ENCODE measurements around the gene MOB3B.

The MOB3B gene

DNA sequence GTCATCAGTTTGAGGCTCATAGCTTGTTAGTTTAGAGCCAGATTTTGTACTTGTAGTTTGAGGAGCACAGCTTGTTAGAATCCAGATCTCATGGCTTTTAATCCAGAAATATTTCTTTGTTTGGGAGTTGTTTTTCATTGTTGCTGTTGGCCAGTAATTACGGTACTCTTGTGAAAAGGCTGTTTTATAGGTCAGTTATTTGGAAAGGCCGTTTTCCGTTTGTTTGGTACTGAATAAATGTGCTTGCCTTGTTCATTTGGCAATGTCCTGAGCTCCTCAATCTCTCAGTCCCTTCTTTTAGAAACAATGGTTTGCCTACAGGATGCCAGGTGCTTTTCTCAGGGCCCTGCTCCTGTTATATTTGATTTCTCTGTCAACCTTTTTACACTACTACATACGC, 4.5 kb upstream of the MOB3B start:
- no peaks in the 10 kb centered on the region for H3K27me3 ChIP-seq (ENCODE audit: control insufficient read depth in 1 of 2, insufficient read depth in 2 of 2, low read length in 2 of 2)
- no peaks in the 10 kb centered on the region for H3K36me3 ChIP-seq (ENCODE audit: control insufficient read depth in 1 of 2, insufficient read depth in 2 of 2, low read length in 2 of 2)
- peaks cover 13 to 31% of the 10 kb centered on the region in 2 donors for H3K4me1 ChIP-seq (ENCODE audit: control insufficient read depth in 1 of 2, insufficient read depth in 2 of 2, low read length in 2 of 2)
- no peaks in the 10 kb centered on the region for H3K9me3 ChIP-seq (ENCODE audit: control insufficient read depth in 1 of 2, low read length in 2 of 2)
- H3K4me3 ChIP-seq (ENCODE audit: low read depth in 1 of 2, low read length in 2 of 2): no peak overlapping the region
- no peak overlapping the region for H3K9ac ChIP-seq (ENCODE audit: low read depth in 1 of 2, low read length in 2 of 2)
- H3K27ac ChIP-seq (ENCODE audit: low read depth, low read length): no peak overlapping the region

DNA sequence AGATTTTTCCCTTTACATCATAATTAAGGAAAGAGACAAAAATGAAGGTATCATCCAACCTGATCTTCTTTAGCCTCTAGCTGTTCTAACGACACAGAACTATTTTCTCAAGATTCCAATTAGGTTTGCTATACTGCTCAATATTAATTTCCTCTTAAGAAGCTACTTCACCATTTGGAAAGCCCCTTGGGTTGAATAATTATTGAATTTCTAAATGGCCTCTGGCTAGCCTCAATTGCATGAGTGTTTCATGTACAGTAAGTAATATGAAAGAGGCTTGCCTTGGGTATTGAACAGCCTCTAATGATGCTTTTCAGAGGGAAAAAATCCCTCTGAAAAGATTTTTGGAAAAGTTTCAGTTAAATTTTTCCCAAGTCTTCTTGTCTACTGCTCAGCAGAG, 3.7 kb upstream of the MOB3B start:
- Histone ChIP-seq H3K36me3 (ENCODE audit: control insufficient read depth in 1 of 2, insufficient read depth in 2 of 2, low read length in 2 of 2) (no peaks in the 10 kb centered on the region), H3K4me3 (ENCODE audit: low read depth in 1 of 2, low read length in 2 of 2) (no peak overlapping the region), H3K4me1 (ENCODE audit: control insufficient read depth in 1 of 2, insufficient read depth in 2 of 2, low read length in 2 of 2) (peaks cover 8 to 31% of the 10 kb centered on the region in 2 donors), H3K27me3 (ENCODE audit: control insufficient read depth in 1 of 2, insufficient read depth in 2 of 2, low read length in 2 of 2) (no peaks in the 10 kb centered on the region), H3K9ac (ENCODE audit: low read depth in 1 of 2, low read length in 2 of 2) (no peak overlapping the region), H3K9me3 (ENCODE audit: control insufficient read depth in 1 of 2, low read length in 2 of 2) (no peaks in the 10 kb centered on the region), H3K27ac (ENCODE audit: low read depth, low read length) (no peak overlapping the region)

DNA sequence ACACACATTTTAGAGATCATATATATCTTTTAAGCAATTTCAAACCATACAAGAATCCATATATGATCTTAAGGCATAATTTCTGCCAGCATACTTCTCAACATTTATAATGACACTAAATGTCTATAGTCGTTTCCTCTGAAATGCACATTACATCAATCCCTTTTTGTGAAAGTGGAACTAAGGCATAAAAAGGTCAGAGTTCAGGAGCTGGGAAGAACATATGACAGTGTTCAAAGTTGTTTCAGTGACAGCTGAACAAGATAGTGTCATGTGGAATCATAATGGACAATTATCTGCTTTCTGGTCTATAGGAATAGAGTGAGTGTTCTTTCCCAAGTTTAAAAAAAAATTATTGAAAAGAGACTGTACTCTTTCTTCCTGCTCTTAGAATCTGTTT, 2.4 kb upstream of the MOB3B start:
- Histone ChIP-seq H3K4me1 (ENCODE audit: control insufficient read depth in 1 of 2, insufficient read depth in 2 of 2, low read length in 2 of 2) (peaks cover 13 to 41% of the 10 kb centered on the region in 2 donors), H3K27me3 (ENCODE audit: control insufficient read depth in 1 of 2, insufficient read depth in 2 of 2, low read length in 2 of 2) (no peaks in the 10 kb centered on the region), H3K9me3 (ENCODE audit: control insufficient read depth in 1 of 2, low read length in 2 of 2) (no peaks in the 10 kb centered on the region), H3K36me3 (ENCODE audit: control insufficient read depth in 1 of 2, insufficient read depth in 2 of 2, low read length in 2 of 2) (no peaks in the 10 kb centered on the region), H3K27ac (ENCODE audit: low read depth, low read length) (no peak overlapping the region), H3K4me3 (ENCODE audit: low read depth in 1 of 2, low read length in 2 of 2) (no peak overlapping the region), H3K9ac (ENCODE audit: low read depth in 1 of 2, low read length in 2 of 2) (no peak overlapping the region)

DNA sequence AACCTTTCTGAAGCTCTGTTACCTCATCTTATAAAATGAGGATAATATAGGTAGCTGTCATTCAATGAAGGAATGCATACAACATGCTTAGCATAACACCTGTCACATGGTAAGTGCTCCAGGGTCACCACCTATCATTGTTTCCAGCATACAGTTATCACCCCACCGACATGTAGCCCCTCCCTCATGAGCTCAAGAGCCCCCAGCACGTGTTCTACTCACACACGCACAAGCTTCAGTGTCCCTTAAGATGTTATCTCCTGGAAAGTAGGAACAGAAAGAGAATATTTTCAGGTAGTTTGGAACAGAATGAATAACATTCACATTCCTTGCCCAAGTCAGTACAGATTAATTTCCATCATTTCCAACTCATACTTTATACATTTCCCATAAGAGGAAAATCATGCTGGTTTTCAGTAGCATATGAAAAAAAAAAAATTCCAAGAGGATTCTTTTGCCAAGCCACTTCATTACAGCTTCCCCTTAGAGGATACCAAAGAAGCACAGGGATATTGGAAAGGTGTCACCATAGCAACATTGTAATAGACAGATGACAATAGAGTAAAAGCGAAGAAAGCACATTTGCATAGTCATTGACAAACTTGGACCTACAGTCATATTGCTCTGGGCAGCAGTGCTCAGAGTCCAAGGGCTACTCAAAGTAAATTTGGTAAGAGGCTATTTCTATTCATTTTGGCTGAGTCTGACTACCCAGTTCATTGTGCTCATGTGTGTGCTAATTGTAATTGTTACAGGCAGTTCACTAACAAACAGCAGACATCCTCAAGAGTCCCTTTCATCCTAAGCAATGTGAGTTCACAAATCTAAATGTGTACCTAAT, 1.5 kb upstream of the MOB3B start:
- H3K4me3 ChIP-seq (ENCODE audit: low read depth in 1 of 2, low read length in 2 of 2): no peak overlapping the region
- peaks cover 13 to 43% of the 10 kb centered on the region in 2 donors for H3K4me1 ChIP-seq (ENCODE audit: control insufficient read depth in 1 of 2, insufficient read depth in 2 of 2, low read length in 2 of 2)
- no peak overlapping the region for H3K27ac ChIP-seq (ENCODE audit: low read depth, low read length)
- no peaks in the 10 kb centered on the region for H3K27me3 ChIP-seq (ENCODE audit: control insufficient read depth in 1 of 2, insufficient read depth in 2 of 2, low read length in 2 of 2)
- no peak overlapping the region for H3K9ac ChIP-seq (ENCODE audit: low read depth in 1 of 2, low read length in 2 of 2)
- H3K36me3 ChIP-seq (ENCODE audit: control insufficient read depth in 1 of 2, insufficient read depth in 2 of 2, low read length in 2 of 2): no peaks in the 10 kb centered on the region
- no peaks in the 10 kb centered on the region for H3K9me3 ChIP-seq (ENCODE audit: control insufficient read depth in 1 of 2, low read length in 2 of 2)

DNA sequence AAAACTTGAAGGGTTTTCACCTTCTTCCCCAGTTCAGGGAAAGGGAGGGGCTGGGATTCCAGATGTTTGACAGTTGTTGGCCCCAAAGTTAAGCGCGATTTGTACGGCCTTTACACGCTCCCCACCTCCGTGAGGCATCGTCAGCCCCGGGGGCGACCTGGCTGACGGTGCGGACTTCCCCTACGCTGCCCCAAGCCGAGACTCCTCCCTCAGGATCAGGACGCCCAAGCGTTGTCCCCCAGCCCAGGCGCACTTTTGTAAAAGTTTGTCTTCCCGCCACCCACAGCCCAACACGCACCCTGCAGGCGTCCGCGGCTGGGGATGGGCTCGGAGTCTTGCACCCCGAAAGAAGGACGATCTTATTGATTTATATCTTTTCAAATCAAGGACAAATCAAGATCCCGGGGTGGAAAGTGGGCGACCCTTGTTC, 713 bp downstream of the MOB3B start:
- Histone ChIP-seq H3K4me3 (ENCODE audit: low read depth in 1 of 2, low read length in 2 of 2) (peak overlapping the region; percentile 87 to 92), H3K4me1 (ENCODE audit: control insufficient read depth in 1 of 2, insufficient read depth in 2 of 2, low read length in 2 of 2) (peaks cover 13 to 37% of the 10 kb centered on the region in 2 donors), H3K36me3 (ENCODE audit: control insufficient read depth in 1 of 2, insufficient read depth in 2 of 2, low read length in 2 of 2) (no peaks in the 10 kb centered on the region), H3K9me3 (ENCODE audit: control insufficient read depth in 1 of 2, low read length in 2 of 2) (no peaks in the 10 kb centered on the region), H3K9ac (ENCODE audit: low read depth in 1 of 2, low read length in 2 of 2) (peak overlapping the region; percentile 73 to 87), H3K27me3 (ENCODE audit: control insufficient read depth in 1 of 2, insufficient read depth in 2 of 2, low read length in 2 of 2) (no peaks in the 10 kb centered on the region), H3K27ac (ENCODE audit: low read depth, low read length) (peak overlapping the region; percentile 70)

DNA sequence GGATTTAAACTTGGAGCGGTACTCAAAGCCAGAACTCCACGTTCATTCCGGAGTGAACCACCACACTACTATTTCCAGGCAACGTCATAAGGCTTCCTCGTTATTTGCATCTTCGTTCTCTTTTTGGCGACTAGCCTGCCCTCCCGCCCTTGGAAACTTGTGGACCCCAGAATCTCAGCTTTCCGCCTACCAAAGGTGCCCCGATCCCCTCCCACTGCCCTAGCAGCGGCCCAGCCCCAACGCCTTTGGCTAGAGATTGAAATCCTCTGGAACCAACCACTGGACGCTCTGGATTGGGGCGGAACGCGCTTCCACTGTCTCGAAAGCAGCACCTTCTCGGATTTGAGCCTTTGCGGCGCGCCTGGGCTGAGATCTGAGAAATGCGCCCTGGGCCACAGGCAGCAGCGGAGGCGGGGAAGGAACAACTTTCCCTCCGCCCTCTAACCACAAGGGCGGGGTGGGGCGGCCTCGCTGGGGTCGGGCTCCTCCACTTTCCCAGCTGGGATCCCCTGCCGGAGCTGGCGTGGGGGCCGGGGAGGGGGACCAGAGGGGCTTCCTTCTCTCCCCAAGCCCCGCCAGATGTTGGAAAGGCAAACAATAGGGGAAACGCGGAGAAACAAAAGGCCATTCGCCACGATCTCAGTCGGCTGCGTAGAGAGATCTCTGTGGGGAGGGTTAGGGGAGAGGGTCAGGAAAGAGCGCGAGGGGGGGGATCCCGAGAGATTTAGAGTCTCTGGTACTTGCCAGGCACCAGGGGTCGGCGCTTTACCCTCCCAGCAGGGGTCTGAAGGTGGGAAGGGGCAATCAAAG, 1.3 kb downstream of the MOB3B start:
- no peaks in the 10 kb centered on the region for H3K27me3 ChIP-seq (ENCODE audit: control insufficient read depth in 1 of 2, insufficient read depth in 2 of 2, low read length in 2 of 2)
- no peaks in the 10 kb centered on the region for H3K36me3 ChIP-seq (ENCODE audit: control insufficient read depth in 1 of 2, insufficient read depth in 2 of 2, low read length in 2 of 2)
- H3K27ac ChIP-seq (ENCODE audit: low read depth, low read length): peak overlapping the region; percentile 70
- H3K9me3 ChIP-seq (ENCODE audit: control insufficient read depth in 1 of 2, low read length in 2 of 2): no peaks in the 10 kb centered on the region
- H3K4me3 ChIP-seq (ENCODE audit: low read depth in 1 of 2, low read length in 2 of 2): peak overlapping the region; percentile 87 to 92
- peaks cover 13 to 37% of the 10 kb centered on the region in 2 donors for H3K4me1 ChIP-seq (ENCODE audit: control insufficient read depth in 1 of 2, insufficient read depth in 2 of 2, low read length in 2 of 2)
- H3K9ac ChIP-seq (ENCODE audit: low read depth in 1 of 2, low read length in 2 of 2): peak overlapping the region; percentile 73 to 87

DNA sequence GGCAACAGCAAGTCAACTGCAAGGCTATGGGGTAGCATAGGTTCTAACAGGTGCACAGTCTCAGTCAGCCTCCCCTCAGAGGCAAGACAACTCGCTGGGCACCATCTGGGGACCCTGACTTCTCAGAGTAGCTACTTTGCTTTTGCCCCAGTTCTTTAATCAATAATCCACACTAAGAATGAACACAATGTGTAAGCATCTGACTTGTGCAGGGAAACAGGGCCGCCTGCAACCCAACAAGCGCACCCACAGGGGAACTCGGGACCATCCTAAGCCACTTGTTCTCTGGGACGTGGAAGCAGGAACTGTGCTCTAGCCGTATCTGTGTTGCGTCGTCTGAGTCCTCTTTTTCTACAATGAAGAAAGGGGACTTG, 1.9 kb downstream of the MOB3B start:
- Histone ChIP-seq H3K9me3 (ENCODE audit: control insufficient read depth in 1 of 2, low read length in 2 of 2) (no peaks in the 10 kb centered on the region), H3K9ac (ENCODE audit: low read depth in 1 of 2, low read length in 2 of 2) (peak overlapping the region; percentile 58 to 87), H3K36me3 (ENCODE audit: control insufficient read depth in 1 of 2, insufficient read depth in 2 of 2, low read length in 2 of 2) (no peaks in the 10 kb centered on the region), H3K27ac (ENCODE audit: low read depth, low read length) (peak overlapping the region; percentile 70), H3K27me3 (ENCODE audit: control insufficient read depth in 1 of 2, insufficient read depth in 2 of 2, low read length in 2 of 2) (no peaks in the 10 kb centered on the region), H3K4me3 (ENCODE audit: low read depth in 1 of 2, low read length in 2 of 2) (peak overlapping the region; percentile 87 to 92), H3K4me1 (ENCODE audit: control insufficient read depth in 1 of 2, insufficient read depth in 2 of 2, low read length in 2 of 2) (peaks cover 13 to 37% of the 10 kb centered on the region in 2 donors)

DNA sequence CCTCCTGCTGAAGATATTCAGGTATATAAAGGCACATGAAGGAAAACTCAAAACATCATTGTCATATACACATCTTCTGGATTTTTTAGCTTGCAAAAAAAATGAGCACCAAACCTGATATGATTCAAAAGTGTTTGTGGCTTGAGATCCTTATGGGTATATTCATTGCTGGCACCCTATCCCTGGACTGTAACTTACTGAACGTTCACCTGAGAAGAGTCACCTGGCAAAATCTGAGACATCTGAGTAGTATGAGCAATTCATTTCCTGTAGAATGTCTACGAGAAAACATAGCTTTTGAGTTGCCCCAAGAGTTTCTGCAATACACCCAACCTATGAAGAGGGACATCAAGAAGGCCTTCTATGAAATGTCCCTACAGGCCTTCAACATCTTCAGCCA, 5.4 kb downstream of the MOB3B start, which contains the start of gene IFNK:
Gene IFNK (plus strand): TSS at position 55 of the 400 bp plus-strand sequence. CDS start 47 bp downstream, at position 102.
- Histone ChIP-seq H3K9ac (ENCODE audit: low read depth in 1 of 2, low read length in 2 of 2) (no peak within 1 kb of the TSS), H3K9me3 (ENCODE audit: control insufficient read depth in 1 of 2, low read length in 2 of 2) (no peaks in the 10 kb centered on the region), H3K4me3 (ENCODE audit: low read depth in 1 of 2, low read length in 2 of 2) (no peak within 1 kb of the TSS), H3K27ac (ENCODE audit: low read depth, low read length) (no peak within 1 kb of the TSS), H3K27me3 (ENCODE audit: control insufficient read depth in 1 of 2, insufficient read depth in 2 of 2, low read length in 2 of 2) (no peaks in the 10 kb centered on the region), H3K4me1 (ENCODE audit: control insufficient read depth in 1 of 2, insufficient read depth in 2 of 2, low read length in 2 of 2) (peaks cover 8 to 14% of the 10 kb centered on the region in 2 donors), H3K36me3 (ENCODE audit: control insufficient read depth in 1 of 2, insufficient read depth in 2 of 2, low read length in 2 of 2) (no peaks in the 10 kb centered on the region)

DNA sequence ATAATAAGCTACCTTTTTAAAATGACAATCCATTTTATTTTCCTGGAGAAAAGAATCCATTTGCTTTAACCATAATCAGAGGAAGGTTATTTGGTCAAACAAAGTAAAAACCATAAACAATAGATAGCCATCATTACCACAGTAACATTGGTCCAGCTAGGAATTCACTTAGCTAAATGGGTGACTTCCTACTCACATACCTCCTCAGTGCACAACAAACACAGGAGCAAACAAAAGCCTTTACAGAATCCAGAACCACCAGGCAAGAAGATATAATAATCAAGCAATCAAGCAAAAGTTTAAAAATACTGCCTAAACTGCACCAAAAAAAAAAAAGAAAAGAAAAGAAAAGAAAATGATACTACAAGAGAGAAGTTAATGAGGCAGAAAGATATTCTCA, 6.5 kb downstream of the MOB3B start:
- no peaks in the 10 kb centered on the region for H3K9me3 ChIP-seq (ENCODE audit: control insufficient read depth in 1 of 2, low read length in 2 of 2)
- H3K36me3 ChIP-seq (ENCODE audit: control insufficient read depth in 1 of 2, insufficient read depth in 2 of 2, low read length in 2 of 2): peaks cover 0 to 2% of the 10 kb centered on the region in 2 donors
- no peak overlapping the region for H3K9ac ChIP-seq (ENCODE audit: low read depth in 1 of 2, low read length in 2 of 2)
- H3K4me1 ChIP-seq (ENCODE audit: control insufficient read depth in 1 of 2, insufficient read depth in 2 of 2, low read length in 2 of 2): peaks cover 8 to 14% of the 10 kb centered on the region in 2 donors
- H3K27me3 ChIP-seq (ENCODE audit: control insufficient read depth in 1 of 2, insufficient read depth in 2 of 2, low read length in 2 of 2): no peaks in the 10 kb centered on the region
- H3K4me3 ChIP-seq (ENCODE audit: low read depth in 1 of 2, low read length in 2 of 2): no peak overlapping the region
- H3K27ac ChIP-seq (ENCODE audit: low read depth, low read length): no peak overlapping the region

DNA sequence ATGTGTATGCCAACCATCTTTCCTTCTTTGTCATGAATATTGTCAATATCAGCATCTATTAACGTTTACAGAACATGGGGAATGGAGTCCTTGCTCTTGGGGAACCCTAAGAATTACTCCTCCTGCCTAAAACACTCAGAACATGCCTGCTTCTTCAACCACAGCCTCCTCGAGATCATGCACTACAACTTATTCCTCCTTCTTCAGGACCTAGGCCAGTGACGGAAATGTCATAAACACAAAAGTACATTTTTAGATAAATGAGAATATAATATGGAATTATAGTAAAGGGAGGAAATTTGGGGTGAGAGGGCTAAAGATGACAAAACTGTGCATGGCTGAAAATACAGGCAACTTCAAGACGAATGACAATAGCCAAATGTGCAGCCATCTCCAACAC, 8.6 kb downstream of the MOB3B start:
- Histone ChIP-seq H3K9ac (ENCODE audit: low read depth in 1 of 2, low read length in 2 of 2) (no peak overlapping the region), H3K36me3 (ENCODE audit: control insufficient read depth in 1 of 2, insufficient read depth in 2 of 2, low read length in 2 of 2) (peaks cover 0 to 5% of the 10 kb centered on the region in 2 donors), H3K9me3 (ENCODE audit: control insufficient read depth in 1 of 2, low read length in 2 of 2) (no peaks in the 10 kb centered on the region), H3K4me1 (ENCODE audit: control insufficient read depth in 1 of 2, insufficient read depth in 2 of 2, low read length in 2 of 2) (peaks cover 0 to under 1% of the 10 kb centered on the region in 2 donors), H3K27ac (ENCODE audit: low read depth, low read length) (no peak overlapping the region), H3K4me3 (ENCODE audit: low read depth in 1 of 2, low read length in 2 of 2) (no peak overlapping the region), H3K27me3 (ENCODE audit: control insufficient read depth in 1 of 2, insufficient read depth in 2 of 2, low read length in 2 of 2) (no peaks in the 10 kb centered on the region)

Data from duodenal mucosa (tissue), 2 donors.